Inflammatory macrophage (primary cell): Measurements from ENCODE around the gene METTL1.
"Not testable (repeated sequence)": the region's sequence is repeated elsewhere in the genome, so short reads cannot be mapped to it uniquely, and the experiment has no call there.

Source experiments
- DNase-seq, 2 donors: peaks; one replicate each; pipeline ENCODE4 v3.0.0-alpha.2; 2020 to 2022

METTL1 gene

GRCh38 chr12:57721846-57722608 is 49.9 kb downstream of the METTL1 start:
- DNase-seq, result not testable (repeated sequence)

GRCh38 chr12:57720606-57721595 is 51.0 kb downstream of the METTL1 start:
- no peak for DNase-seq

DNA sequence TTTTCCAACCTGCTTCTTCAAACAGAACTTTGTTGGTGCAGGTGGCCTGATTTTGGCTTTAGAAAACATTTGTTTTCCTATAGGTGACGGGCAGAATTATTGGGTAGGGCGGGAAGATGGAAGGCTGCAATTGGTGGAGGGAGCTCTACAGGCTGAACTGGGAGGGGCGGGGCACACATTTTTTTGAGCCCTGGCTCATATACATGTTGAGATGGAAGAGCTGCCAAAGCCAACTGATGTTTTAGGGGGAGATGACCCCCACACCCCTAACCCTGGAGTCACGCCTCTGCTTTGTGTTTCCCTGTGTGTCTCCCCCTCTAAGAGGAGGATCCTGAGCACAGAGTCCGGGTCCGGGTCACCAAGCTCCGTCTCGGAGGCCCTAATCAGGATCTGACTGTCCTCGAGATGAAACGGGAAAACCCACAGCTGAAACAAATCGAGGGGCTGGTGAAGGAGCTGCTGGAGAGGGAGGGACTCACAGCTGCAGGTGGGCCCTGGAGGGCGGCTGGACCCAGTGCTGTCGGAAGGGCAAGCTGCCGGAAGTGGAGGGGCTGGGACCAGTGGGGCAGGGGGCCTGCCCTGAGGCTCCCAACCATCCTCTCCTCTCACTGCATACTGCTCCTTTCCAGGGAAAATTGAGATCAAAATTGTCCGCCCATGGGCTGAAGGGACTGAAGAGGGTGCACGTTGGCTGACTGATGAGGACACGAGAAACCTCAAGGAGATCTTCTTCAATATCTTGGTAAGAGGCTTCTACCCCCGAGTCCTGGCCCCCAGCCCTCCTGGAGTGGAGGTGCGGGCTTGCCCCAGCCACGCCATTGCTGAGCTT is 51.9 kb downstream of the METTL1 start:
- no peak for DNase-seq

GRCh38 chr12:57718641-57719528 is 53.0 kb downstream of the METTL1 start:
- no peak for DNase-seq
